ENCODE data around the gene MED15. TPM values are rescaled to one million over a fixed set of nuclear protein-coding genes. Genes with fewer than 3 reads are reported as not detected.

Gene MED15
- total and polyA plus RNA-seq, 4 donors: 23.5 to 119 (median 96.9) TPM

DNA sequence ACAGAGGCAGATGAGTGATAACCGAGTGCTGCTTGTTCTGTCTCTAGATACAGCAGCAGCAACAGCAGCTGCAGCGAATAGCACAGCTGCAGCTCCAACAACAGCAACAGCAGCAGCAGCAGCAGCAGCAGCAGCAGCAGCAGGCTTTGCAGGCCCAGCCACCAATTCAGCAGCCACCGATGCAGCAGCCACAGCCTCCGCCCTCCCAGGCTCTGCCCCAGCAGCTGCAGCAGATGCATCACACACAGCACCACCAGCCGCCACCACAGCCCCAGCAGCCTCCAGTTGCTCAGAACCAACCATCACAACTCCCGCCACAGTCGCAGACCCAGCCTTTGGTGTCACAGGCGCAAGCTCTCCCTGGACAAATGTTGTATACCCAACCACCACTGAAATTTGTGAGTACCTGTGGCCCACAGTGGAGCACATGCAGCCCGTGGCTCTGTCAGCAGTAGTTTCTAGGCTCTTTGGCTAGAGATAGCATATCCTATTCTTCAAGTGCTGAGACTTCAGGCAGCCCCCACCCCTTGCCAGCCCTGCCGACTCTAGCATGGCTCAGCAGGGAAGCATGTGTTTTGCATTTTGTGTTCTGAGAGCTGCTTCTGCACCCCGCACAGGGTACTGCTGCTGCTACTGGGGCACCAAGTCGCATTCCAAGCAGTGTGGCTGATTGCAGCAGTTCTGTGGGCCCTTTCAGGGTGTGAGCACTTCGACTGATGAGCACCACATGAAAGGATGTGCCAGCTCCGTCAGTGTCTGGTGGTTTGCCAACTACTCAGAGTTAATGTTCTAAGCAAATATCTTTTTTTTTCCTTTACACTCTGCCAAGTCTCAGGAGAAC lies 59.2 kb downstream of the MED15 start:
- intact Hi-C loops (cut with DNase I): no loop called here
- Histone ChIP-seq H3K27ac (ENCODE audit: low read depth in 1 of 2, low read length in 2 of 2) (no peak overlapping the region), H3K9me3 (ENCODE audit: control insufficient read depth, low read length) (no peaks in the 10 kb centered on the region), H3K27me3 (ENCODE audit: control insufficient read depth in 1 of 2, insufficient read depth in 2 of 2, low read length in 1 of 2) (no peaks in the 10 kb centered on the region), H3K4me3 (ENCODE audit: low read length in 2 of 2) (no peak overlapping the region), H3K4me1 (ENCODE audit: control insufficient read depth in 1 of 2, insufficient read depth in 2 of 2, low read length in 2 of 2) (no peaks in the 10 kb centered on the region), H3K36me3 (ENCODE audit: control insufficient read depth in 1 of 2, insufficient read depth in 2 of 2, low read length in 1 of 2) (peaks cover 0 to 13% of the 10 kb centered on the region in 2 donors)
- DNase-seq (peak in 1 of 2 donors; percentile 67), ATAC-seq (ENCODE audit: low FRiP score) (no peak)
- WGBS, 2 donors: 64 to 69% methylated on average over 14 of the region's 14 CpGs

DNA sequence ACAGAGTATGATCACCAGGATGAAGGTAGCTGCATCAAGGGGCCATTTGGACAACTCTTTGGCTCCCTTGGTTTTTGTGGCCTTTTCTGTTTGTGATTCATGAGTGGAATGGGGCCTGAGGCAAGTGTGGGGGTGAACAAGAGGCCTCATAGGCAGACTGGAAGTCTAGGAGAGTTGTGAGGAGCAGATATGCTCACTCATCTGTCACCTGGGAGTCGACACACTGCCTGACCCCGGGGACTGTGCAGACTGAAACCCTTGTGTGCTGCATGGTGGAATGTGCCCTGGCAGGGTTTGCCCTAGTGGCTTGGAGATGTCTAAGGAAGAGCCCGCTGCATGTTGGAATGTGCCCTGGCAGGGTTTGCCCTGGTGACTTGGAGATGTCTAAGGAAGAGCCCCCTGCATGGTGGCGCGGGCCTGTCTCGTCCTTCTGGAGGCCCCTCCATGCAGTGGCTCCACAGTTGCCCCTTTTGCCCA lies 60.0 kb downstream of the MED15 start:
- H3K9me3 ChIP-seq (ENCODE audit: control insufficient read depth, low read length): no peaks in the 10 kb centered on the region
- DNase-seq (peak in 1 of 2 donors; percentile 59), ATAC-seq (ENCODE audit: low FRiP score) (no peak)
- intact Hi-C loops (cut with DNase I): no loop called here
- no peak overlapping the region for H3K4me3 ChIP-seq (ENCODE audit: low read length in 2 of 2)
- H3K4me1 ChIP-seq (ENCODE audit: control insufficient read depth in 1 of 2, insufficient read depth in 2 of 2, low read length in 2 of 2): no peaks in the 10 kb centered on the region
- H3K27me3 ChIP-seq (ENCODE audit: control insufficient read depth in 1 of 2, insufficient read depth in 2 of 2, low read length in 1 of 2): no peaks in the 10 kb centered on the region
- H3K36me3 ChIP-seq (ENCODE audit: control insufficient read depth in 1 of 2, insufficient read depth in 2 of 2, low read length in 1 of 2): peaks cover 0 to 16% of the 10 kb centered on the region in 2 donors
- WGBS, 2 donors: 91 to 96% methylated on average over 6 of the region's 6 CpGs
- H3K27ac ChIP-seq (ENCODE audit: low read depth in 1 of 2, low read length in 2 of 2): peak overlapping the region in 1 of 2 donors; percentile 45

- no peak for ATAC-seq (ENCODE audit: low FRiP score)
- Histone ChIP-seq H3K36me3 (ENCODE audit: control insufficient read depth in 1 of 2, insufficient read depth in 2 of 2, low read length in 1 of 2) (peaks cover 0 to 16% of the 10 kb centered on the region in 2 donors), H3K4me3 (ENCODE audit: low read length in 2 of 2) (no peak overlapping the region), H3K27me3 (ENCODE audit: control insufficient read depth in 1 of 2, insufficient read depth in 2 of 2, low read length in 1 of 2) (no peaks in the 10 kb centered on the region), H3K4me1 (ENCODE audit: control insufficient read depth in 1 of 2, insufficient read depth in 2 of 2, low read length in 2 of 2) (no peaks in the 10 kb centered on the region), H3K27ac (ENCODE audit: low read depth in 1 of 2, low read length in 2 of 2) (peak overlapping the region in 1 of 2 donors; percentile 53), H3K9me3 (ENCODE audit: control insufficient read depth, low read length) (no peaks in the 10 kb centered on the region)
- intact Hi-C loops (cut with DNase I): no loop called here
- 69 to 70% methylated on average over 5 of the region's 5 CpGs for WGBS, 2 donors
- DNase-seq: no peak
These were observed 60.6 kb downstream of the MED15 start for GRCh38 chr22:20567993-20568417.

GRCh38 chr22:20568502-20569058 lies 61.2 kb downstream of the MED15 start:
- intact Hi-C loops (cut with DNase I): loop anchor here in 1 of 2 donors (1.0 kb wide), 1 partner anchor 59 kb away; no protein-coding TSS in a partner anchor
- Histone ChIP-seq H3K27ac (ENCODE audit: low read depth in 1 of 2, low read length in 2 of 2) (peak overlapping the region in 1 of 2 donors; percentile 53), H3K9me3 (ENCODE audit: control insufficient read depth, low read length) (no peaks in the 10 kb centered on the region), H3K27me3 (ENCODE audit: control insufficient read depth in 1 of 2, insufficient read depth in 2 of 2, low read length in 1 of 2) (no peaks in the 10 kb centered on the region), H3K4me3 (ENCODE audit: low read length in 2 of 2) (no peak overlapping the region), H3K4me1 (ENCODE audit: control insufficient read depth in 1 of 2, insufficient read depth in 2 of 2, low read length in 2 of 2) (no peaks in the 10 kb centered on the region), H3K36me3 (ENCODE audit: control insufficient read depth in 1 of 2, insufficient read depth in 2 of 2, low read length in 1 of 2) (peaks cover 0 to 17% of the 10 kb centered on the region in 2 donors)
- WGBS, 2 donors: 73 to 81% methylated on average over 9 of the region's 9 CpGs
- no peak for DNase-seq
- ATAC-seq (ENCODE audit: low FRiP score): no peak

DNA sequence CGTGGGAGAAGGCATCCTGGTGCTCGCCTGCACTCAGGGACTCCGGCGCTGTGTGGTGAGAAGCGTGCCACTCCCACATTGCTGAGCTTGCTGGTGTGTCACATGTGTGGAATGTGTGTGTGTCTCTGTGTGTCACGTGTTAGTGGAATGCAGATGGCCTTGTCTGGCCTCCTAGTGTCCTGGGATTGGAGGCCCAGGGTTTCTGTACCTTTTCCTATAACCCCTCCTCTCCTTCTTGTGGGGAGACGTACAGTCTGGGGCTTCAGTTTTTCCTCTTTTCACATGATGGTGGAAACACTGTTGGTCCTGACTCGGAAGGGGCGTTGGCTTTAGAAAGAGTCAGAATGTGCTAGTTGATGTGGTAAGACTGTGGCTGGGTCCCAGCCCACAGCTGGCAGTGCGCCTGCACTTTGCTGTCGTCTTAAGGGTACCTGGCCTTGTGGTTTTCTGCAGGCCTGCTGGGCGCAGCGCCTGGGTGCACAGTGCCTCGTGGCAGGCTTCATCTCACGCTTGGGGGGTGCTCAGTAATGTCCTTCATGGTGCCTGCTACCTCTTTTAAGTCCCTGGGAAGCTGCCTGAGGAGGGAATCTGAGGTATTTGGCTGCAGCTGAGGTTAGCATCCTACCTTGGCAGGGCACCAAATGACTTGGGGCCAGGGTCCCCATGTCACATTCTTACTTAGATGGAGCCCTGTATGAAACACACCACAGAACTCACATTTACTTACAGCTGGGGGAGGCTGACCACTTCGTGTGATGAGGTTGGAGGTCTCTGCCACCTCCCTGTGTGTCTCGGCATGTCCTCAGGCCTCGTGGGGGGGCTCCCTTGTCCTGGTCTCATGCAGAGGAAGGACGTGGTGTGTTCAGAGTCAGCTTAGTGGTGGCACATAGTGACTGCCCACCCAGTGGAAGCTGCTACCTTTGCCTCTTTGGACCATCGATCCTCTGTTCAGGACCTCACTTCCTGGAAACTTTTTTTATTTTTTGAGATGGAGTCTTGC lies 61.9 kb downstream of the MED15 start:
- peak; percentile 81 to 89 for DNase-seq
- Histone ChIP-seq H3K27ac (ENCODE audit: low read depth in 1 of 2, low read length in 2 of 2) (peak overlapping the region in 1 of 2 donors; percentile 66), H3K36me3 (ENCODE audit: control insufficient read depth in 1 of 2, insufficient read depth in 2 of 2, low read length in 1 of 2) (peaks cover 0 to 17% of the 10 kb centered on the region in 2 donors), H3K4me1 (ENCODE audit: control insufficient read depth in 1 of 2, insufficient read depth in 2 of 2, low read length in 2 of 2) (no peaks in the 10 kb centered on the region), H3K4me3 (ENCODE audit: low read length in 2 of 2) (no peak overlapping the region), H3K9me3 (ENCODE audit: control insufficient read depth, low read length) (no peaks in the 10 kb centered on the region), H3K27me3 (ENCODE audit: control insufficient read depth in 1 of 2, insufficient read depth in 2 of 2, low read length in 1 of 2) (no peaks in the 10 kb centered on the region)
- ATAC-seq (ENCODE audit: low FRiP score): peak; percentile 78
- intact Hi-C loops (cut with DNase I): loop anchor here in 1 of 2 donors (1.0 kb wide), 1 partner anchor 60 kb away; no protein-coding TSS in a partner anchor
- 24 to 30% methylated on average over 20 of the region's 20 CpGs for whole genome bisulfite sequencing, 2 donors

DNA sequence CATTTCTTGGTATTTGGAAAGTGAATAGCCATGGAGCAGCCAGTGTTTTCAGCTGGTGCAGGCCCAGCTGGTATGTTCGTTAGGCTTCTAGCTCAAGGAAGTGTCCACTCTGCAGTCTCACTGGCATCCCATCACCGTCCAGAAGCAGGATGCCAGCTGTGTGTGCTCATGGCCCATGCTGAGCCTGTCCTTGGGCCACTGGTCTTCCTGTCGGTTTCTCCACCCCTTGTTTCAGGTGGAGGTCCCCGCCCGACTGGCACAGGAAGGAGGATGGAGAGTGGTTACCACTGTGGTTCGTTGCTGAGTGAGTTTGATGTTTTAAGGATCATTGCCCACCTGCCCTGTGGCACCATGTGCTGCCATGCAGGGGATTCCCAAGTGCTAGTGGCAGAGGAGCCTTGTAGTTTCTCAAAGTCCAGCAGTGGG lies 63.7 kb downstream of the MED15 start:
- peaks cover 0 to 14% of the 10 kb centered on the region in 2 donors for H3K36me3 ChIP-seq (ENCODE audit: control insufficient read depth in 1 of 2, insufficient read depth in 2 of 2, low read length in 1 of 2)
- H3K27ac ChIP-seq (ENCODE audit: low read depth in 1 of 2, low read length in 2 of 2): no peak overlapping the region
- no peak overlapping the region for H3K4me3 ChIP-seq (ENCODE audit: low read length in 2 of 2)
- WGBS, 2 donors: 92 to 93% methylated on average over 6 of the region's 6 CpGs
- no peaks in the 10 kb centered on the region for H3K9me3 ChIP-seq (ENCODE audit: control insufficient read depth, low read length)
- no peaks in the 10 kb centered on the region for H3K27me3 ChIP-seq (ENCODE audit: control insufficient read depth in 1 of 2, insufficient read depth in 2 of 2, low read length in 1 of 2)
- DNase-seq (no peak), ATAC-seq (ENCODE audit: low FRiP score) (no peak)
- intact Hi-C loops (cut with DNase I): no loop called here
- H3K4me1 ChIP-seq (ENCODE audit: control insufficient read depth in 1 of 2, insufficient read depth in 2 of 2, low read length in 2 of 2): no peaks in the 10 kb centered on the region

DNA sequence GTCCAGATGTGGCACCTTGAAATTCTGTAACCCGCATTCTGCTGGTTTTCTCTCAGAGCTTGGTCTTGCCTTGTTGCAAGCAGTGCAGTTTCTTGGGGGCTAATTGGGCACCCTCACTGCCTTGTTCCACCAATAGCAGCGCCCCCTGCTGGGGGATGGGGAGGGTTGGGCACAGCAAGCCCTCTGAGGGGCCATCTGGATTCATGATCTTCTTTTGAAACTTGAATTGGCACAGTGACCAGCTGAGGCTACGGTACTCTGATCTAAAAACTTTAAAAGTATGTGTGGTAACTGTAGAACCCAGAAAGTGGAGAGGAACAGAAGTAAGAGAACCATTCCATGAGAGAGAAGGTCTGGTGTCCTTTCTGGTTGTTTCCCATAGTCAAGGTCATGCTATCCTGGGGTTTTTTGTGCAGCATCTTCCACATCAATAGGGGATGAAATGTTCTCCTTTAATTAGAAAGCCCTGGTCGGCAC lies 64.2 kb downstream of the MED15 start:
- ATAC-seq (ENCODE audit: low FRiP score): no peak
- no peak for DNase-seq
- H3K36me3 ChIP-seq (ENCODE audit: control insufficient read depth in 1 of 2, insufficient read depth in 2 of 2, low read length in 1 of 2): peaks cover 0 to 14% of the 10 kb centered on the region in 2 donors
- intact Hi-C loops (cut with DNase I): loop anchor here in 1 of 2 donors (2.0 kb wide), 1 partner anchor 69 kb away; no protein-coding TSS in a partner anchor
- no peaks in the 10 kb centered on the region for H3K4me1 ChIP-seq (ENCODE audit: control insufficient read depth in 1 of 2, insufficient read depth in 2 of 2, low read length in 2 of 2)
- H3K27ac ChIP-seq (ENCODE audit: low read depth in 1 of 2, low read length in 2 of 2): no peak overlapping the region
- H3K4me3 ChIP-seq (ENCODE audit: low read length in 2 of 2): no peak overlapping the region
- 66 to 68% methylated on average over 4 of the region's 4 CpGs for WGBS, 2 donors
- H3K27me3 ChIP-seq (ENCODE audit: control insufficient read depth in 1 of 2, insufficient read depth in 2 of 2, low read length in 1 of 2): no peaks in the 10 kb centered on the region
- H3K9me3 ChIP-seq (ENCODE audit: control insufficient read depth, low read length): no peaks in the 10 kb centered on the region

Measured in aorta (tissue), 5 donors.